HG03025 (cell line): ENCODE measurements around the gene ANKRD13D.
"Not testable (repeated sequence)": the region's sequence is repeated elsewhere in the genome, so short reads cannot be mapped to it uniquely, and the experiment has no call there.

Experiments
- ATAC-seq: cut with Tn5 transposase; IDR thresholded peaks from one replicate; pipeline ENCODE4 v1.9.1; 2021; ENCODE audit warnings: mild to moderate bottlenecking, moderate library complexity; ENCODE audit not compliant: unreplicated experiment, low FRiP score

The ANKRD13D gene

GRCh38 chr11:67314218-67314617, 25.1 kb downstream of the ANKRD13D start:
- no peak for ATAC-seq

- ATAC-seq = no peak
Observed at GRCh38 chr11:67315325-67315909, 26.3 kb downstream of the ANKRD13D start.

- no peak for ATAC-seq
Observed at GRCh38 chr11:67316882-67317204, 27.7 kb downstream of the ANKRD13D start.

GRCh38 chr11:67317205-67317887, 28.2 kb downstream of the ANKRD13D start:
- ATAC-seq = peak; percentile 81

GRCh38 chr11:67317888-67318555, 28.9 kb downstream of the ANKRD13D start:
- ATAC-seq = no peak

- ATAC-seq = not testable (repeated sequence)
Observed at GRCh38 chr11:67318876-67319275, 29.8 kb downstream of the ANKRD13D start.

- ATAC-seq = no peak
Observed at GRCh38 chr11:67320011-67320410, 30.9 kb downstream of the ANKRD13D start.

GRCh38 chr11:67320691-67321090, 31.6 kb downstream of the ANKRD13D start:
- ATAC-seq = no peak

GRCh38 chr11:67321313-67321871, 32.3 kb downstream of the ANKRD13D start:
- ATAC-seq = no peak

- ATAC-seq = no peak
Observed at GRCh38 chr11:67322049-67322448, 32.9 kb downstream of the ANKRD13D start.

- no peak for ATAC-seq
Observed at GRCh38 chr11:67323526-67323925, 34.4 kb downstream of the ANKRD13D start.

GRCh38 chr11:67332081-67332691, 43.1 kb downstream of the ANKRD13D start:
- ATAC-seq = no peak

- no peak for ATAC-seq
Observed at GRCh38 chr11:67337257-67337656, 48.2 kb downstream of the ANKRD13D start.

- ATAC-seq = no peak
Observed at GRCh38 chr11:67344264-67344663, 55.2 kb downstream of the ANKRD13D start.

- no peak for ATAC-seq
Observed at GRCh38 chr11:67345247-67345919, 56.3 kb downstream of the ANKRD13D start.

- no peak for ATAC-seq
Observed at GRCh38 chr11:67345920-67346819, 57.1 kb downstream of the ANKRD13D start.

GRCh38 chr11:67347964-67348749, 59.1 kb downstream of the ANKRD13D start:
- ATAC-seq = no peak

- ATAC-seq = no peak
Observed at GRCh38 chr11:67349036-67349435, 59.9 kb downstream of the ANKRD13D start.

GRCh38 chr11:67349457-67349856, 60.4 kb downstream of the ANKRD13D start:
- ATAC-seq = no peak
